Measurements from ENCODE around the gene LDHD.

Gene LDHD

DNA sequence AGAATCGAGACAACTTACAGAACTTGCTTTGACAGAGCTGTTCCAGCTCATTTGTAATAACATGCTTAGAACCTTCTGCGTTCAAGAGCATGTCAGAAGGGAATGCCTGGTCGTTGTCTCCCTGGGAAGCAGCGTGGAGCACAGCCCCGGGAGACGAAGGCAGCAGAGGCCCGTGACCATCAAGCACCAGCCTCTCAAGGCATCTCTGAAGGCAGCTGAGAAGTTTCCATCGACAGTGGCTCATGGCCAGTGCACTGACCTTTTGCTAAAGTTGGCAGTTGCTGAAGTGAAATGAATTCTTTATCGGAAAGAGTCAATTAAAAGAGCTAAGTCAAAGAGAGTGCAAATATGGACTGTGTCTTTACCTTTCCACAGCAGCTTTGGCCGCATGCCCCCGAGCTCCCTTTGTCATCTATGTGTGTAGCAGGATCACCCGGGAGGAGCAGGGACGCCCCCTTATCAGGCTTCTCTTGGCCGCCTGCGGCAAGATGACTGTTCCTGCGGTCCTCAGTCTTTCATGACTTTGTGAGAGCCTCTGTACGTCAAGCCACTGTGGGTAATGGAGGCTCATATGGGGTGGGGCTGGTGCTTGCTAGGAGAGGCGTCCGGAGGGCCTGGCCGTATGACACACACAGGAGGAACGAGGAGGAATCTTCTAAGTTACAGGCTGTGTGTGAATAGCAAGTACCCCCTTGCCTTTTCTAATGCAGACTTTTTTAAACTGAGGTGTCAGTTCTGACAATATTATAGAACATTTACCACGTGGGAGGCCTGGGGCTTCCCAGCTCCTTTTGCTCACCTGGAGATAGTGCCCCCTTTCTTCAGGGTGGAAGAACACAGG, 54.2 kb downstream of the LDHD start:
- DNase-seq = no peak
